Germinal center (tissue), 1 donor: ENCODE measurements around the gene ZNF417.
"Not testable (repeated sequence)": the region's sequence is repeated elsewhere in the genome, so short reads cannot be mapped to it uniquely, and the experiment has no call there.

ENCODE experiments used
- DNase-seq: peaks from one replicate; pipeline ENCODE4 v3.0.0; 2012; ENCODE audit warnings: mixed read lengths, low spot score

ZNF417 gene

DNA sequence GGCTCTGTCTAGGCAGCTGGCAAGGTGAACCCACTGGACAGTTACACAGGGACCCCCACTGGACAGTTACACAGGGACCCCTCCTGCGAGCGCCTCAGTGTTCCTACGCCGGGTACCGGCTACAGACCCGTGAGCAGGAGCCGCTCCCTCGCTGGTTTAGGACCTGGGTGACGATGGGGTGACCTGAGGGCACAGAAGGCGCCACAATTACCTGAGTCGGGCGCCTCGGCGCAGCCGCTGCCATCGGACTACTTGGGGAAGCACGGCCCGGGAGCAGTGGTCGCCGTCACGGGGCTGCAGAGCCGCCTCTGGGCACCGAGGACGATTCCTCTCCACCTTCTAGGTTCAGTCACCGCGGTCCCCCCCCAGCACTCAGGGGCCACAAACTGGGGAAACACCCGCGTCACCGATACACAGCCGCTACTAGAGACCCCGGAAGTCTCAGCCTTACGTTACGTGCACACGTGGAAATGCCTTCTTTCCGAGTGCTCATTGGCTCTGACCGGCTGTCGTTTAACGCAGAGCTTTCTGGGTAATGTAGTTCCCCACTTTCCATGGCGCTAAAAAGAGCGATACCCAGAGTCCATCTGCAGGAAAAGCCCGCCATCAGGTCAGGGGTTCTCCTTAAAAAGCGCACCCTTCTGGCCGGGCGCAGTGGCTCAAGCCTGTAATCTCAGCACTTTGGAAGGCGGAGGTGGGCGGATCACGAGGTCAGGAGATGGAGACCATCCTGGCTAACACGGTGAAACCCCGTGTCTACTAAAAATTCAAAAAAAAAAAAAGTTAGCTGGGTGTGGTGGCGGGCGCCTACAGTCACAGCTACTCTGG is at the start of gene ZNF417:
TSS of gene ZNF417 (minus strand) at position 425 of the 828 bp plus-strand sequence. CDS start at position 244, 181 bp downstream.
- peak; percentile 93 for DNase-seq

GRCh38 chr19:57964761-57965160 is 48.4 kb upstream of the ZNF417 start:
- DNase-seq = no peak

DNA sequence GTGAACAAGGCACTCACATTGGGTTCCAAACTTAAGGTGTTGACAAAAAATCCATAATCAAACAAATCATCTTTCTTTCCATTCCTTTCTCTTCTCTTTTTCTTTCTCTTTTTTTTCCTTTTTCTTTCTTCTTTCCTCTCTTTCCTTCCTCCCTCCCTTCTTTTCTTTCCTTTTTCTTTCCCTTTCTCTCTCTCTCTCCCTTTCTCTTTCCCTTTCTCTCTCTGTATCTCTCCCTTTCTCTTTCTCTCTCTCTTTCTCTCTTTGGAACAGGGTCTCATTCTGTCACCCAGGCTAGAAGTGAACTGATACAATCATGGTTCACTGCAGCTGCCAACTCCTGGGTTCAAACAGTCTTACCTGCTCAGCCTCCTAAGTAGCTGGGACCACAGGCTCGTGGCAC is 45.4 kb upstream of the ZNF417 start:
- no peak for DNase-seq

- DNase-seq = no peak
Observed at GRCh38 chr19:57954996-57955395, 38.6 kb upstream of the ZNF417 start.

DNA sequence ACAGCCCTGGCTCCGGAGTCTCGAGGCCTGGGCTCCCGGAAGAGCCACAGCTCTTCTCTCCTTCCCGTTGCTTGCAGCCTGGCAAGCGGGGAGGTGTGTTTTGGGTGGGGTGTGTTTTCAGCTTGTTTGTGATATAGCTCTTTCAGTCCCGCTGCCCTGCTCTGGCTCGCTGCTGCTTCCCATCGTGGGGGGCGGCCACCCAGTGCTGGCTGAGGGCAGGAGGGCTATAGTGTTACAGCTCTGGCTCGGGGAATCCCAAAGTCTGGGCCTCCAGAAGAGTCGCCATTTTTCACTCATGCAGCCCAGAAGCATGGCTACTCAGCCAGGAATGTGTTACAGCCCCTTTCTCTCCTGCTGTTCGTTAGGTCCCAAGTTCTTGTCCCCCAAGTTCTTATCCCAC is 33.3 kb upstream of the ZNF417 start:
- no peak for DNase-seq

- DNase-seq = no peak
Observed at GRCh38 chr19:57949296-57949695, 32.9 kb upstream of the ZNF417 start.

DNA sequence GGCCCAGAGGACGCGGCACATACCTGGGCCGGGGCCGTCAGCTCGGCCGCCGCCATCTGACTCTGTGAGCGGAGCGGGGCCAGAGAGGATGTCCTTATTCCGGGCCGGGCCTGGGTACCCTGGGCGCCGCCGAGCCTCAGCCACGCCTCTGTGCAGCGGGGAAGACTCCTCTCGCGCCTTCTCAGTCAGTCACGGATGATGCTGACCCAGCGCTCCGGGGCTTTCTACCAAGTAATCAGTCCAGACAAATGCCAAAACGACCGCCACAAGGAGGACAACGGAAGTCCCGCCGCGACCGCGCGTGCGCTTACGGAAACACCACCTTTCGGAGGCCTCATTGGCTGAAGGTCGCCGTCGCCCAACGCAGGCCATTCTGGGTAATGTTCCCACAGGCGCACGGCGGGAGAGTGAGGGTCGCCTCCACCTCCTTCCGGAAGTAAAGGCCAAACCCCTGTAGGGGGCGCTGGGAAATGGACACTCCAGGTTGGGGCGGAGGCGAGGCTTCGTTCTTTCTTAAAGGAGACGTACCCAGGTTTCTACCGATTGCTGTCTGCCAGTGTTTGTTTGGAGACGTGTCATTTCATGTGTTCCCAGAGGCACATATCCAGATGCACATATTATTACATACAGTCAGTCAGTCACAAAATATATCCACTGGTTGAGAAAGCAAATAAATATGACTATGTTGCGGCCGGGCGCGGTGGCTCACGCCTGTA is 31.2 kb upstream of the ZNF417 start, which contains the start of gene ZNF256:
TSS of gene ZNF256 (minus strand) at position 288 of the 716 bp plus-strand sequence. CDS start at position 56, 232 bp downstream.
- peak; percentile 92 for DNase-seq

DNA sequence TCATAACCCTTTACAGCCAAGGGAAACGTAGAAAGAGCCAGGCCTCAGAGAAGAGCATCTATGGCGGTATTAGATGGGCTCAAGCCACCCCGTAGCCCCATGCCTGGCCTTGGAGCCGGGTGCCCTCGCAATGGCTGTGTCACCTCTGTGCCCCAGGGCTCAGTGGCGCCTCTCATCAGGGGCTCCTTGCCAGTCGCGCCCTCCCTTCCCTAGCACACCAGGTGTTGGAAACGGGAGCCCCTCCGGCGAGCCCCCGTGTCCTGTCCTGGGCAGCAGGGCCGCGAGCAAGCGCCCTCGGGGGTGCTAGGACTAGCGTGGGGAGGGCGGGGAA is 30.7 kb upstream of the ZNF417 start:
- no peak for DNase-seq

DNA sequence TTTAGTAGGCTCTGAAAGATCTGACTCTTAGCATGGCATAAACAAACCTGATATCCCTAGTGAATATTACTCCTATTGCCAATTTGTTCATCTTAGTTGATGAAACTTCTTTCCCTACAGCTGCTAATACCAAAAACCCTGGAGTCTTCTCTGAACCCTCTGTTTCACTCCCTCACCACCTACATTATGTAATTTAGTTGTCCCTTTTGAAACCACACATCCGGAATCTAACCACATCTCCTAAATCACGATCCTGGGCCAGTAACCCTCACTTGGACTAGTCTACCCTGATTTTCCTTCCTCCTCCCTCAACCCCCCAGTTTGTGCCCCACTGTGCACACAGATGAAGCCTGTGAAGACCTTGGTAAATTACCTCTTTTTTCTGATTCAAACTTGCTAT is 29.9 kb upstream of the ZNF417 start:
- DNase-seq = no peak

DNA sequence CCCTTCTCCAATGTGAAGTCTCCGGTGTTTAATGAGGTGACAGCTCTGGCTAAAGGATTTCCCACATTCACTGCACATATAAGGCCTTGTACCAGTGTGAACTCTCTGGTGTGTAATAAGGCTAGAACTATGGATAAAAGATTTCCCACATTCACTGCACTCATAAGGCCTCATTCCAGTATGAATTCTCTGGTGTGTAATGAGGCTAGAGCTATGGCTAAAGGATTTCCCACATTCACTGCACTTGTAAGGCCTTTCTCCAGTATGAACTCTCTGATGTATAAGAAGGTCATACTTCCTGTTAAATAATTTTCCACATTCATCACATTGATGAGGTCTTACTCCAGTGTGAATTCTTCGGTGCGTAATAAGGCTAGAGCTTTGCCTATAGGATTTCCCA is 25.2 kb upstream of the ZNF417 start:
- no peak for DNase-seq

DNA sequence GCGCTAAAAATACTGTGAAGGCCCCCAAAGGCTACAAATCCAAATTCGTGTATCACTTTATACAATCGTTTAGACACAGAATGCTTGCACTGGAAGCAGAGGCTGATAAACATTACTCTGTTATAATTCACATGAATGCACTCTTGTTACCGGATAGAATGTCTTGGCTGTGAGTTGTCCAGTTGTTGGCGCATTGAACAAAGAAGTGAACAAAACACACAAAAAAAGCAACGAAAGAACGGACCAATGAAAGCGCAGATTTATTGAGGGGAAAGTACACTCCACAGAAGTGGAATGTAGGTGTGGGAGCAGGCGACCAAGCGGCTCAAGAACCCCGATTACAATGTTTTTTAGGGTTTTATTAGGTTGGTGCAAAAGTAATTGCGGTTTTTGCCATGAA is 19.3 kb upstream of the ZNF417 start:
- no peak for DNase-seq

- peak; percentile 67 for DNase-seq
Observed at GRCh38 chr19:57934820-57935665, 18.7 kb upstream of the ZNF417 start, which contains the start of gene ZNF418. TSS of gene ZNF418 (minus strand) at chr19:57935402. CDS start at chr19:57933822, 1,580 bp downstream.

GRCh38 chr19:57927587-57927986 is 11.2 kb upstream of the ZNF417 start:
- DNase-seq = no peak

GRCh38 chr19:57914531-57914930 is 1.9 kb downstream of the ZNF417 start:
- DNase-seq = no peak

DNA sequence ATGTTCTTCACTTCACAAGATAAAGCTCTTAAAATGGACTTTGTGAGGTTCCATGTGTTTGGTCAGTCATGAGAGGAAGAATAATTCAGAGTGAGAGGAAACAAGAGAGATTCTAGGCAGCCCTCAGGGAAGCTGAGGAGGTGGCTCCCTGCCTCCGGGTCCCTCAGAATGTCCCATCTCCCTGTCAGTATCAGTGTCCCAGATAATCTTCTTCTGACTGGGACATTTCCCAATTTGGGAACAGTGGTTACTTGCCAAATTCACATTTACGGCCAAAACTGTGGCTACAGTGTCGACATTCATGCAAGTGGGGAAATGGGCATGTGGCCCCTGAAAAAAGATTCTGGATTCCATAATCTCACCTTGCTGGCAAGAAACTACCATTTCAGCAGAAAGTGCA is 9.0 kb downstream of the ZNF417 start:
- DNase-seq = no peak

GRCh38 chr19:57905258-57905657 is 11.1 kb downstream of the ZNF417 start:
- no peak for DNase-seq

GRCh38 chr19:57903618-57904184 is 12.7 kb downstream of the ZNF417 start:
- DNase-seq = no peak

GRCh38 chr19:57900311-57900710 is 16.1 kb downstream of the ZNF417 start:
- no peak for DNase-seq

DNA sequence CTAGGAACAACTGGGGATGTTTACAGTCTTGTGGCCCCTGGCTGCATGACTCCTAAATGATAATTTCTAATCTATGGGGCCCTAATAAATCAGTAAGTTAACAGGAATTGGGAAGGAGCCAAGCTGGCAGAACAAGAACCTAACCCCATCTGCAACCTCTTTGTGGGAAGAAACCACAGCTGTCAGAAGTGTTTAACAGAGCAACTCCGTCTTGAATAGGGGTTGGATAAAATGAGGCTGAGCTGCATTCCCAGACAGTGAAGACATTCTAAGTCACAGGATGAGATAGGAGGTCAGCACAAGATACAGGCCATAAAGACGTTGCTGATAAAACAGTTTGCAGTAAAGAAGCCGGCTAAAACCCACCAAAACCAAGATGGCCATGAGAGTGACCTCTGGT is 25.7 kb downstream of the ZNF417 start:
- DNase-seq = not testable (repeated sequence)

GRCh38 chr19:57888560-57889231 is 27.7 kb downstream of the ZNF417 start, which contains the start of gene ZNF814:
TSS of gene ZNF814 (minus strand) at chr19:57889037. CDS start at chr19:57888802, 235 bp downstream.
- DNase-seq = peak; percentile 64

- no peak for DNase-seq
Observed at GRCh38 chr19:57888107-57888559, 28.3 kb downstream of the ZNF417 start.
